CD8-positive, alpha-beta memory T cell (primary cell): ENCODE measurements around the gene RNF5. TPM values are rescaled to one million over a fixed set of nuclear protein-coding genes. Genes with fewer than 3 reads are reported as not detected.

ENCODE experiments used
- CTCF ChIA-PET: fragments of 350-600 bp; sonication (Branson Sonifier 250); formaldehyde crosslinking; loops from one replicate; lab custom pipeline; 2021; ENCODE audit warnings: antibody characterized with exemption; lab: Charles Lee
- POLR2A ChIA-PET: fragments of 350-600 bp; sonication (Branson Sonifier 250); formaldehyde crosslinking; loops from one replicate; lab custom pipeline; 2021; ENCODE audit warnings: antibody characterized with exemption; lab: Charles Lee
- DNase-seq, 5 donors: peaks; one replicate each; pipeline versions ENCODE4 v3.0.0 to v3.0.0-alpha.2; 2020 to 2022; ENCODE audit warnings: mixed read lengths in 1 of 5
- H3K27ac ChIP-seq: one replicate; pipeline ENCODE4 v1.7.0; 2013; ENCODE audit warnings: low read depth, mild to moderate bottlenecking, low read length, moderate library complexity
- H3K27me3 ChIP-seq: 2 replicates; pipeline ENCODE4 v1.7.0; 2013; ENCODE audit warnings: low read length, mild to moderate bottlenecking; ENCODE audit not compliant: insufficient read depth, poor library complexity, severe bottlenecking
- H3K36me3 ChIP-seq: 2 replicates; pipeline ENCODE4 v1.7.0; 2013; ENCODE audit warnings: mild to moderate bottlenecking, low read length, moderate library complexity; ENCODE audit not compliant: insufficient read depth
- H3K4me1 ChIP-seq: 2 replicates; pipeline ENCODE4 v1.7.0; 2013; ENCODE audit warnings: mild to moderate bottlenecking, low read length, moderate library complexity; ENCODE audit not compliant: insufficient read depth
- H3K4me3 ChIP-seq: 2 replicates; pipeline ENCODE4 v1.7.0; 2013; ENCODE audit warnings: mild to moderate bottlenecking, low read length
- H3K9me3 ChIP-seq: 2 replicates; pipeline ENCODE4 v1.7.0; 2013; ENCODE audit warnings: mild to moderate bottlenecking, low read length
- H3K27ac Mint-ChIP-seq, 8 donors: one replicate each; pipeline ENCODE4 v1.8.0; 2020 to 2021; ENCODE audit warnings: mixed read lengths in 8 of 8, mild to moderate bottlenecking in 6 of 8, inconsistent platforms in 3 of 8, moderate library complexity in 3 of 8
- H3K27me3 Mint-ChIP-seq, 2 donors: one replicate each; pipeline ENCODE4 v1.8.0; 2020 to 2021; ENCODE audit warnings: mixed read lengths in 2 of 2, mild to moderate bottlenecking in 1 of 2, moderate library complexity in 1 of 2
- H3K36me3 Mint-ChIP-seq, 3 donors: one replicate each; pipeline ENCODE4 v1.8.0; 2020 to 2021; ENCODE audit warnings: mixed read lengths in 3 of 3, inconsistent platforms in 1 of 3, mild to moderate bottlenecking in 1 of 3
- H3K4me1 Mint-ChIP-seq, 3 donors: one replicate each; pipeline ENCODE4 v1.8.0; 2020 to 2021; ENCODE audit warnings: mixed read lengths in 3 of 3, inconsistent platforms in 1 of 3, mild to moderate bottlenecking in 1 of 3
- H3K4me3 Mint-ChIP-seq, 7 donors: one replicate each; pipeline ENCODE4 v1.8.0; 2020 to 2021; ENCODE audit warnings: mixed read lengths in 7 of 7, mild to moderate bottlenecking in 6 of 7, moderate library complexity in 4 of 7, inconsistent platforms in 2 of 7
- H3K9me3 Mint-ChIP-seq, 5 donors: one replicate each; pipeline ENCODE4 v1.8.0; 2020 to 2022; ENCODE audit warnings: mixed read lengths in 5 of 5, mild to moderate bottlenecking in 3 of 5, moderate library complexity in 2 of 5, inconsistent platforms in 1 of 5
- polyA plus RNA-seq: library from polyadenylated mRNA; unstranded; fragments of 300-500 nt; fragmentation: Illumina TruSeq; gene quantifications from one replicate; pipeline ENCODE4 v1.2.3, GENCODE V29; 2021
- total RNA-seq, 2 experiments: library from RNA; stranded (reverse); gene quantifications; one replicate each; pipeline ENCODE4 v1.2.3, GENCODE V29; 2021

RNF5 gene
- total and polyA plus RNA-seq, 3 experiments from 2014 or later = 52.7 to 110 (median 52.9) TPM

DNA sequence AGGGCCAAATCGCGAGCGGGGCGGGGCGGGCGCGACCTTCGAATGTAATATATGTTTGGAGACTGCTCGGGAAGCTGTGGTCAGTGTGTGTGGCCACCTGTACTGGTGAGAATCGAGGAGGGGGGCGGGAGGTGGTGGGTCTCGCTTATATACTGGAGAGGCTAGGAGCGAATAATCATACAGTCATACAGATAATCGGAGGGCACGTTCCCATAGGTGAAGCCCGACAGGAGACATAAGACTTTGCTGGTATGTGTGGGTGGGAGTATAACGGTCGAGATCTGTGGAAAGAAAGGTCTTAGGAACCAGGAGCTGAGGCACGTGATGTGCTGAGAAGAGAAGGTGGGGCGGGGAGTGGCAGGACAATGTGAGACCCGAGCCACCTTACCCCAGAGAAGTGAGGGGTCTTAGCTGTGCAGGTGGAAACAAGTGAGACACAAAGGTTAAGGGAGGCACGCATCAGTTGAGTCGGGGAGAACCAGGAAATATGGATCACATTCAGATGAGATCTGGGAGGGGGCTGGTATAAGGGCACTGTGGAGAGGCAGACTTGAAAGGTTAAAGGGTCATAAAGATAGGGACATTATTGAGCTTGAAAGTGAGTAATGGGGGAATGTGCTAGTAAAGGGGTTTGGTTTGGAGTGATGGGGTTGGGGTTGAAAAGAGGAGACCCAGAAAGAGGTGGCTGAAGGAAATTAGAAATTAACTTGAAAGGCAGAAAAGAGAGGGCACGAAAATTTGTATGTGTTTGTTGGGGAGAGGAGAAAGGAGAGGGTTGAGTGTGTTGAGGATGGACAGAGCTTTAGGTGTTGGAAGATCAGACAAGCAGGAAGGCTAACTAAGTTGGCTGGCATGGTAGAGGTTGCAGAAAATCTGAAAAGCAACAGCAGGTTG is 589 bp downstream of the RNF5 start:
- Mint-ChIP-seq H3K36me3 (peaks cover 4 to 52% (median 13%) of the 10 kb centered on the region in 3 donors), H3K9me3 (no peaks in the 10 kb centered on the region), H3K4me3 (peak overlapping the region; percentile 82 to 99 (median 95)), H3K27me3 (no peaks in the 10 kb centered on the region), H3K4me1 (peaks cover 56 to 73% (median 71%) of the 10 kb centered on the region in 3 donors), H3K27ac (peak overlapping the region; percentile 92 to 99 (median 98))
- Histone ChIP-seq H3K4me1 (peaks cover 56% of the 10 kb centered on the region), H3K9me3 (no peaks in the 10 kb centered on the region), H3K27ac (peak overlapping the region; percentile 93), H3K36me3 (peaks cover 8% of the 10 kb centered on the region), H3K27me3 (no peaks in the 10 kb centered on the region), H3K4me3 (peak overlapping the region; percentile 75)
- POLR2A ChIA-PET = interaction anchor here (2.4 to 4.4 kb wide), 3 partner anchors 11 to 17 kb away, joined by 17 to 20 read pairs (median 17); partner anchors contain the start of genes GPSM3 and PBX2
- CTCF ChIA-PET = interaction anchor here (0.7 to 2.1 kb wide), 4 partner anchors 10 to 24 kb away, joined by 3 to 19 read pairs (median 4); partner anchors contain the start of gene GPSM3
- DNase-seq = no peak

DNA sequence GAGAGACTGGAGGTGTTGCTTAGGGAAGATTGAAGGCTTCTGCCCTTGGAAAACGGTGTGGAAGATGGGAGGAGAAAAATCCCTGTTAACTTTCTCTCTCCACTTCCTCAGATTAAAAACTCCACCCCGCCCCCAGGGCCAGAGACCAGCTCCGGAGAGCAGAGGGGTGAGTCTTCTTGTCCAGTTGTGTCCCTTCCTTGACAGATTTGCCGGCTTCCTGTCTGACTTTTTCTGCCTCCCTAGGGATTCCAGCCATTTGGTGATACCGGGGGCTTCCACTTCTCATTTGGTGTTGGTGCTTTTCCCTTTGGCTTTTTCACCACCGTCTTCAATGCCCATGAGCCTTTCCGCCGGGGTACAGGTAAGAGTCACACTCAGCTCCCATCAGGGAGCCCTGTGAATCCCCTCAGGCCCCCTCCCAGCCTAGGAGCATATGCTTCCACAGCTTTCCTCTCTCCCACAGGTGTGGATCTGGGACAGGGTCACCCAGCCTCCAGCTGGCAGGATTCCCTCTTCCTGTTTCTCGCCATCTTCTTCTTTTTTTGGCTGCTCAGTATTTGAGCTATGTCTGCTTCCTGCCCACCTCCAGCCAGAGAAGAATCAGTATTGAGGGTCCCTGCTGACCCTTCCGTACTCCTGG is 1.7 kb downstream of the RNF5 start:
- Mint-ChIP-seq H3K4me1 (peaks cover 47 to 66% (median 60%) of the 10 kb centered on the region in 3 donors), H3K9me3 (no peaks in the 10 kb centered on the region), H3K27me3 (no peaks in the 10 kb centered on the region), H3K4me3 (peak overlapping the region in 6 of 7 donors; percentile 35 to 99 (median 76)), H3K27ac (peak overlapping the region in 6 of 8 donors; percentile 53 to 99 (median 97)), H3K36me3 (peaks cover 4 to 59% (median 13%) of the 10 kb centered on the region in 3 donors)
- Histone ChIP-seq H3K4me3 (no peak overlapping the region), H3K27me3 (no peaks in the 10 kb centered on the region), H3K27ac (peak overlapping the region; percentile 93), H3K4me1 (peaks cover 45% of the 10 kb centered on the region), H3K9me3 (no peaks in the 10 kb centered on the region), H3K36me3 (peaks cover 8% of the 10 kb centered on the region)
- POLR2A ChIA-PET = interaction anchor here (1.4 to 4.4 kb wide), 3 partner anchors 10 to 16 kb away, joined by 4 to 20 read pairs (median 17); partner anchors contain the start of gene PBX2
- CTCF ChIA-PET = interaction anchor here (0.7 to 2.1 kb wide), 2 partner anchors 13 to 15 kb away, joined by 3 to 19 read pairs; partner anchors contain the start of gene GPSM3
- no peak for DNase-seq

DNA sequence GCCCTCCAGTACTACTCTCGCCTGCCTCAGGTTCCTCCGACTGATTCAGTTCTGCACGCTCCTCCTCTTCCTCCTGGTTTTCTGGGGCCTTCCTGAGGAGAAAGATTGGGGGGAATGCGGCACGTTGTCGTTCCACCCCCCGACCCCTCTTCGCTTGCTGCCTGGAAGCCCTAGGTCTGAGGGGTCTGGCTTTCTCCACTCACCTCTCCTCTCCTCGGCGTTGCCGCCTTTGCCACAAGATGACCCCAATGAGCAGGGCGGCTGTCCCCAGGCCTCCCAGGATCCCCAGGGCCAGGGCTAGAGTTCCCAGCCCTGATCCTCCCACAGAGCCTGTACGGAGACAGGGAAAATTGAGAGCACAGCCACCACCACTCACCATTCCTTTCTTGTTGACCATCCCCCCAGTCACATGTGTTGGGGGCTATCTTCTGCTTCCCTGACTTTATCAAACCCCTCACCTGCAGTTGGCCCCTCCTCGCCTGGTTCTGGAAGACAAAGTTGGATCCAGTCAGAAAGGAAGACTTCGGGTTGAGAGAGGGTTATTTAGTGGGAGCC is 3.0 kb downstream of the RNF5 start:
- CTCF ChIA-PET = interaction anchor here (1.4 kb wide), 1 partner anchor 13 kb away, joined by 3 read pairs; no protein-coding TSS in a partner anchor
- Histone ChIP-seq H3K27ac (no peak overlapping the region), H3K9me3 (no peaks in the 10 kb centered on the region), H3K27me3 (no peaks in the 10 kb centered on the region), H3K4me1 (peaks cover 42% of the 10 kb centered on the region), H3K4me3 (no peak overlapping the region), H3K36me3 (peaks cover 12% of the 10 kb centered on the region)
- Mint-ChIP-seq H3K4me3 (peak overlapping the region in 1 of 7 donors; percentile 69), H3K36me3 (peaks cover 4 to 67% (median 19%) of the 10 kb centered on the region in 3 donors), H3K4me1 (peaks cover 45 to 64% (median 59%) of the 10 kb centered on the region in 3 donors), H3K9me3 (no peaks in the 10 kb centered on the region), H3K27me3 (peaks cover 0 to 1% of the 10 kb centered on the region in 2 donors), H3K27ac (peak overlapping the region in 4 of 8 donors; percentile 62 to 83 (median 78))
- POLR2A ChIA-PET = interaction anchor here (1.4 kb wide), 1 partner anchor 14 kb away, joined by 4 read pairs; no protein-coding TSS in a partner anchor
- DNase-seq = no peak

DNA sequence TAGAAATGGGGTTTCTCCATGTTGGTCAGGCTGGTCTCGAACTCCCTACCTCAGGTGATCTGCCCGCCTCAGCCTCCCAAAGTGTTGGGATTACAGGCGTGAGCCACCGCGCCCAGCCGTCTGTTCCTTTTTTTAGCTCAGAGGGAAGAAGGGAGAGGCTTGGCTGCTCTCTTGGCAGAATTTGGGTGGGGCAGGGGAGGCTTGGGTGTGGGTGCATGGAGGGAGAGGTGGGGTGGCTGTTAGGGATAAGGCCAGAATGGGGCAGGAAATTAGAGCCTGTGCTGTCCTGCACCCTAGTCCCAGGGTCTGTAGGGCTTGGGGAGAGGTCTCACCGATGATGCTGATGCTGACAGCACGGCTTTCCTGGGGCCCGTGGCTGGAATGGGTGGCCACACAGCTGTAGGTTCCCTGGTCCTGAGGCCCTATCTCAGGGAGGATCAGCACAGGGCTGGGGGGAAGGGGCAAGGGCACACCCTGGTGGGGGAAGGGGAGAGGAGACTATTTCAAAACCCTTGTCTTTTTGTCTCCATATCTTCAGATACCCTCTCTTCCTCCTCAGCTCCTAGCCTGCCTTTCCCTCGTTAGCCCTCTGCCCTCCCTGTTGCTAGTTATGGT is 3.8 kb downstream of the RNF5 start:
- DNase-seq = peak in 1 of 5 donors; percentile 42
- no peaks in the 10 kb centered on the region for H3K9me3 ChIP-seq
- Mint-ChIP-seq H3K9me3 (no peaks in the 10 kb centered on the region), H3K27ac (peak overlapping the region in 3 of 8 donors; percentile 17 to 80 (median 48)), H3K27me3 (peaks cover 0 to 1% of the 10 kb centered on the region in 2 donors), H3K4me3 (peak overlapping the region in 1 of 7 donors; percentile 42), H3K4me1 (peaks cover 45 to 64% (median 59%) of the 10 kb centered on the region in 3 donors), H3K36me3 (peaks cover 9 to 75% (median 24%) of the 10 kb centered on the region in 3 donors)
- peaks cover 41% of the 10 kb centered on the region for H3K4me1 ChIP-seq
- H3K36me3 ChIP-seq = peaks cover 20% of the 10 kb centered on the region
- no peaks in the 10 kb centered on the region for H3K27me3 ChIP-seq
- ChIA-PET POLR2A (interaction anchor here (0.5 kb wide), 1 partner anchor 532 kb away, joined by 4 read pairs; no protein-coding TSS in a partner anchor), CTCF (interaction anchor here (1.0 to 1.4 kb wide), 2 partner anchors 9 to 12 kb away, joined by 3 read pairs; no protein-coding TSS in a partner anchor)
- no peak overlapping the region for H3K4me3 ChIP-seq
- H3K27ac ChIP-seq = peak overlapping the region; percentile 20

DNA sequence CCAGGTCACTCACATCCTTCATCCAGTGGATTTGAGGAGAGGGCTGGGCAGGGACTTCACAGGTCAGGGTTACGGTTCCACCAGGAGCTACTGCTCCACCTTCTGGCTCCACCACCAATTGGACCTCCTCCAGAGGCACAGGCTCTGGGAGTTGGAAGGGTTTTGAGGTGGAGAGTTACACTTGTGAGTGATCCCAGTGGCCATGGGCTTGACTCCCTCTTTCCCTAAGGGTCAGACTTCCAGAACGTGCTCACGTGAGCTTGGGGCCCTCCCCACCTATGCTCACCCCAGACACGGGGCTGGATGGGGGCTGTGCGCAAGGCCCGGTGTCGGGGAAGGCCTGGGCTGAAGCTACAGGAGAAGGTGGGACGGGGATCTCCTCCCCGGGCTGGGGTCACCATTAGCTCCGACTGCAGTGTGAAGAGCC is 4.4 kb downstream of the RNF5 start:
- Histone ChIP-seq H3K4me1 (peaks cover 43% of the 10 kb centered on the region), H3K27me3 (no peaks in the 10 kb centered on the region), H3K36me3 (peaks cover 25% of the 10 kb centered on the region), H3K27ac (peak overlapping the region; percentile 20), H3K4me3 (no peak overlapping the region), H3K9me3 (no peaks in the 10 kb centered on the region)
- peak overlapping the region in 1 of 7 donors; percentile 42 for H3K4me3 Mint-ChIP-seq
- POLR2A ChIA-PET = interaction anchor here (1.1 kb wide), 1 partner anchor 10 kb away, joined by 4 read pairs; the partner anchor contains the start of gene GPSM3
- H3K27ac Mint-ChIP-seq = peak overlapping the region in 2 of 8 donors; percentile 23 to 74
- DNase-seq = peak in 1 of 5 donors; percentile 47
- H3K27me3 Mint-ChIP-seq = peaks cover 0 to 1% of the 10 kb centered on the region in 2 donors
- CTCF ChIA-PET = interaction anchor here (1.0 to 1.4 kb wide), 3 partner anchors 8 to 13 kb away, joined by 3 to 4 read pairs (median 3); no protein-coding TSS in a partner anchor
- H3K36me3 Mint-ChIP-seq = peaks cover 9 to 80% (median 29%) of the 10 kb centered on the region in 3 donors
- no peaks in the 10 kb centered on the region for H3K9me3 Mint-ChIP-seq
- peaks cover 44 to 64% (median 59%) of the 10 kb centered on the region in 3 donors for H3K4me1 Mint-ChIP-seq

DNA sequence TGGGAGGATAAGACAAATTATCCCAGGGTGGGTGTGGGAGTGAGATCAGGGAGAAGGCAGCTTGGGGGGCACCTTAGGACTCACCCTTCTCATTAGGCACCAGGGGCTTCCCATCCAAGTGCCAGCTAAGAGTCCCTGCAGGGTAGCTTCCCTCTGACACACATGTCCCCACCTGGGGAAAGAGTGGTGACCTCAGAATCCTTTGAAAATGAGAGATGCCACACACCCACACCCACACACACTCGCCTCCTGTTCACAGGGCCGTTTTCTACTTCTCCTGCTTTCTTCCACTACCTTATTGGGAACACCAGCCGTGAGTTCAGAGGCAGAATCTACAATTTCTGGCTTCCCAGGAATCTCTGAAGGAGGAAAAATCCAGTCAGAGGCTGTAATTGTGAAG is 4.8 kb downstream of the RNF5 start:
- Histone ChIP-seq H3K27me3 (no peaks in the 10 kb centered on the region), H3K27ac (no peak overlapping the region), H3K4me3 (no peak overlapping the region), H3K36me3 (peaks cover 30% of the 10 kb centered on the region), H3K4me1 (peaks cover 48% of the 10 kb centered on the region), H3K9me3 (no peaks in the 10 kb centered on the region)
- ChIA-PET CTCF (interaction anchor here (1.0 kb wide), 2 partner anchors 8 to 13 kb away, joined by 3 to 4 read pairs; no protein-coding TSS in a partner anchor), POLR2A (interaction anchor here (1.1 kb wide), 1 partner anchor 10 kb away, joined by 4 read pairs; the partner anchor contains the start of gene GPSM3)
- Mint-ChIP-seq H3K27me3 (peaks cover 0 to 1% of the 10 kb centered on the region in 2 donors), H3K36me3 (peaks cover 9 to 83% (median 31%) of the 10 kb centered on the region in 3 donors), H3K4me1 (peaks cover 44 to 66% (median 61%) of the 10 kb centered on the region in 3 donors), H3K9me3 (no peaks in the 10 kb centered on the region), H3K27ac (peak overlapping the region in 2 of 8 donors; percentile 74 to 91), H3K4me3 (no peak overlapping the region)
- no peak for DNase-seq
